Effector CD8-positive, alpha-beta T cell (primary cell): ENCODE data around the gene ERN2.
"Not testable (repeated sequence)": the region's sequence is repeated elsewhere in the genome, so short reads cannot be mapped to it uniquely, and the experiment has no call there.

Experiments used
- DNase-seq: peaks from one replicate; lab custom pipeline; 2025; lab: John Stamatoyannopoulos, UW
- total RNA-seq, 4 experiments: gene quantifications; one replicate each; lab custom pipeline; 2026; lab: John Stamatoyannopoulos, UW

Gene ERN2
- 0 reads per million in 4 experiments for total RNA-seq

GRCh38 chr16:23712976-23713375, at the start of gene ERN2:
ERN2 (minus strand) TSS chr16:23713222; CDS start chr16:23713187, 35 bp downstream.
- no peak for DNase-seq

GRCh38 chr16:23757937-23758619, 45.1 kb upstream of the ERN2 start:
- no peak for DNase-seq

GRCh38 chr16:23757116-23757515, 44.1 kb upstream of the ERN2 start:
- no peak for DNase-seq

GRCh38 chr16:23755484-23755809, 42.4 kb upstream of the ERN2 start:
- DNase-seq, result no peak

GRCh38 chr16:23754594-23755483, 41.8 kb upstream of the ERN2 start, which contains the start of gene CHP2:
CHP2 (plus strand) TSS chr16:23755026; CDS start chr16:23755050, 24 bp downstream.
- DNase-seq, result no peak

- no peak for DNase-seq
Measured at GRCh38 chr16:23753908-23754593, 41.0 kb upstream of the ERN2 start.

GRCh38 chr16:23751053-23751452, 38.0 kb upstream of the ERN2 start:
- not testable (repeated sequence) for DNase-seq

GRCh38 chr16:23748630-23749029, 35.6 kb upstream of the ERN2 start:
- DNase-seq, result no peak

GRCh38 chr16:23745263-23745662, 32.2 kb upstream of the ERN2 start:
- no peak for DNase-seq

GRCh38 chr16:23742766-23743165, 29.7 kb upstream of the ERN2 start:
- no peak for DNase-seq

- DNase-seq, result no peak
Measured at GRCh38 chr16:23741675-23742303, 28.8 kb upstream of the ERN2 start.

GRCh38 chr16:23739516-23739915, 26.5 kb upstream of the ERN2 start:
- DNase-seq, result no peak

GRCh38 chr16:23737423-23738028, 24.5 kb upstream of the ERN2 start:
- not testable (repeated sequence) for DNase-seq

- no peak for DNase-seq
Measured at GRCh38 chr16:23734176-23734893, 21.3 kb upstream of the ERN2 start.

GRCh38 chr16:23729503-23730424, 16.7 kb upstream of the ERN2 start:
- no peak for DNase-seq

- DNase-seq, result no peak
Measured at GRCh38 chr16:23728112-23728477, 15.1 kb upstream of the ERN2 start.

GRCh38 chr16:23726710-23727109, 13.7 kb upstream of the ERN2 start:
- no peak for DNase-seq

- DNase-seq, result no peak
Measured at GRCh38 chr16:23724785-23725131, 11.7 kb upstream of the ERN2 start.

- DNase-seq, result no peak
Measured at GRCh38 chr16:23724096-23724784, 11.2 kb upstream of the ERN2 start.
